DND-41 (cell line): Measurements from ENCODE around the gene INHBC.
"Not testable (repeated sequence)": the region's sequence is repeated elsewhere in the genome, so short reads cannot be mapped to it uniquely, and the experiment has no call there.

ENCODE experiments used
- ATAC-seq: fragments of 200-7000 bp; cut with Tn5 transposase; 3 replicates; pipeline ENCODE4 v1.9.1; 2021; ENCODE audit warnings: low read depth; ENCODE audit not compliant: insufficient read depth
- DNase-seq: peaks from one replicate; pipeline ENCODE4 v3.0.0-alpha.2; 2020
- H2AFZ ChIP-seq: 2 replicates; pipeline ENCODE4 v1.6.0; 2012; ENCODE audit warnings: low read depth, low read length
- H3K27ac ChIP-seq: 2 replicates; pipeline ENCODE4 v1.5.1; 2012; ENCODE audit warnings: low read length, inconsistent platforms
- H3K27me3 ChIP-seq: fragments of 200-600 bp; sonication (generic); 2 replicates; pipeline ENCODE4 v1.6.0; 2012; ENCODE audit warnings: low read length, mild to moderate bottlenecking, inconsistent platforms; ENCODE audit not compliant: insufficient read depth, poor library complexity
- H3K36me3 ChIP-seq: 2 replicates; pipeline ENCODE4 v1.5.1; 2012; ENCODE audit warnings: low read length, inconsistent platforms; ENCODE audit not compliant: insufficient read depth
- H3K4me1 ChIP-seq: 2 replicates; pipeline ENCODE4 v1.5.1; 2012; ENCODE audit warnings: mild to moderate bottlenecking, low read length; ENCODE audit not compliant: insufficient read depth
- H3K4me2 ChIP-seq: 2 replicates; pipeline ENCODE4 v1.6.0; 2012; ENCODE audit warnings: mild to moderate bottlenecking, moderate library complexity, low read length, inconsistent platforms; ENCODE audit not compliant: insufficient read depth
- H3K4me3 ChIP-seq, 2 experiments: fragments of 200-600 bp in 1 of 2; shearing (Covaris generic) in 1 of 2; 2 replicates each; pipeline ENCODE4 v1.5.1; 2012 to 2016; ENCODE audit warnings: inconsistent platforms in 2 of 2, low read length in 2 of 2, mild to moderate bottlenecking in 2 of 2, low read depth in 1 of 2, moderate library complexity in 1 of 2
- H3K79me2 ChIP-seq: 2 replicates; pipeline ENCODE4 v1.6.0; 2012; ENCODE audit warnings: low read length, inconsistent platforms; ENCODE audit not compliant: insufficient read depth
- H3K9ac ChIP-seq: 2 replicates; pipeline ENCODE4 v1.6.0; 2012; ENCODE audit warnings: low read depth, mild to moderate bottlenecking, inconsistent platforms, low read length, moderate library complexity
- H3K9me3 ChIP-seq: 2 replicates; pipeline ENCODE4 v1.5.1; 2012; ENCODE audit warnings: low read length, moderate library complexity, mild to moderate bottlenecking, inconsistent platforms; ENCODE audit not compliant: insufficient read depth, severe bottlenecking
- H4K20me1 ChIP-seq: 2 replicates; pipeline ENCODE4 v1.6.0; 2012; ENCODE audit warnings: low read length; ENCODE audit not compliant: insufficient read depth
- CTCF ChIP-seq: IDR thresholded peaks from 2 replicates; pipeline ENCODE4 v1.5.1; 2012; ENCODE audit warnings: borderline replicate concordance, low read length, moderate library complexity, mild to moderate bottlenecking; ENCODE audit not compliant: poor library complexity, severe bottlenecking; ENCODE audit errors: extremely low read depth
- EZH2 ChIP-seq: IDR thresholded peaks from 3 replicates; pipeline ENCODE4 v1.6.1; 2012; ENCODE audit warnings: borderline replicate concordance, low read depth, mild to moderate bottlenecking, moderate library complexity, low read length, inconsistent platforms; ENCODE audit not compliant: severe bottlenecking

INHBC gene

GRCh38 chr12:57420482-57420881, 14.1 kb upstream of the INHBC start:
- H4K20me1 ChIP-seq = peaks cover 8% of the 10 kb centered on the region; the same call in 1 of the 2 replicates
- H3K9me3 ChIP-seq = no peaks in the 10 kb centered on the region
- no peak for ATAC-seq
- no peak overlapping the region for H3K27ac ChIP-seq
- peaks cover 26% of the 10 kb centered on the region for H3K36me3 ChIP-seq
- H2AFZ ChIP-seq = no peak overlapping the region
- TF ChIP-seq CTCF (no peak), EZH2 (no peak)
- H3K4me2 ChIP-seq = no peak overlapping the region
- H3K79me2 ChIP-seq = peaks cover 74% of the 10 kb centered on the region
- DNase-seq = no peak
- H3K27me3 ChIP-seq = no peaks in the 10 kb centered on the region
- no peak overlapping the region for H3K4me3 ChIP-seq
- H3K4me1 ChIP-seq = no peaks in the 10 kb centered on the region
- no peak overlapping the region for H3K9ac ChIP-seq

DNA sequence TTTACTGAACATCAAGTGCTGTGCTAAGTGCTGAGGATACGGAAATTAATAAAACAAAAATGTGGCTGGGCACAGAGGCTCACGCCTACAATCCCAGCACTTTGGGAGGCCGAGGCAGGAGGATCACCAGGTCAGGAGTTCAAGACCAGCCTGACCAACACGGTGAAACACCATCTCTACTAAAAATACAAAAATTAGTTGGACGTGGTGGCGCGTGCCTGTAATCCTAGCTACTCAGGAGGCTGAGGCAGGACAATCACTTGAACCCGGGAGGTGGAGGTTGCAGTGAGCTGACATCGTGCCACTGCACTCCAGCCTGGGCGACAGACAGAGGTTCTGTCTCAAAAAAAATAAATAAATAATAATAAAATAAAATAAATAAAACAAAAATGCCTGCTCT, 7.6 kb upstream of the INHBC start:
- Histone ChIP-seq H3K79me2 (peaks cover 78% of the 10 kb centered on the region), H3K4me1 (peaks cover 22% of the 10 kb centered on the region), H3K36me3 (peaks cover 20% of the 10 kb centered on the region)
- H2AFZ ChIP-seq, H3K9me3 ChIP-seq, H4K20me1 ChIP-seq, H3K4me3 ChIP-seq, H3K9ac ChIP-seq, DNase-seq, H3K4me2 ChIP-seq, H3K27me3 ChIP-seq, ATAC-seq, H3K27ac ChIP-seq: not testable (repeated sequence)

- H3K4me1 ChIP-seq = peaks cover 27% of the 10 kb centered on the region
- no peak overlapping the region for H2AFZ ChIP-seq
- ATAC-seq (no peak), DNase-seq (no peak)
- peaks cover 9% of the 10 kb centered on the region; the same call in 1 of the 2 replicates for H3K36me3 ChIP-seq
- peak overlapping the region in 1 of 2 experiments; percentile 79; a peak in 2 of 4 replicates for H3K4me3 ChIP-seq
- H3K79me2 ChIP-seq = peaks cover 64% of the 10 kb centered on the region
- no peaks in the 10 kb centered on the region for H4K20me1 ChIP-seq
- H3K4me2 ChIP-seq = peak overlapping the region; percentile 94
- H3K9me3 ChIP-seq = no peaks in the 10 kb centered on the region
- TF ChIP-seq EZH2 (no peak), CTCF (no peak)
- H3K27ac ChIP-seq = no peak overlapping the region
- no peaks in the 10 kb centered on the region for H3K27me3 ChIP-seq
- H3K9ac ChIP-seq = peak overlapping the region; percentile 87
Measured at GRCh38 chr12:57428965-57429364, 5.6 kb upstream of the INHBC start.

DNA sequence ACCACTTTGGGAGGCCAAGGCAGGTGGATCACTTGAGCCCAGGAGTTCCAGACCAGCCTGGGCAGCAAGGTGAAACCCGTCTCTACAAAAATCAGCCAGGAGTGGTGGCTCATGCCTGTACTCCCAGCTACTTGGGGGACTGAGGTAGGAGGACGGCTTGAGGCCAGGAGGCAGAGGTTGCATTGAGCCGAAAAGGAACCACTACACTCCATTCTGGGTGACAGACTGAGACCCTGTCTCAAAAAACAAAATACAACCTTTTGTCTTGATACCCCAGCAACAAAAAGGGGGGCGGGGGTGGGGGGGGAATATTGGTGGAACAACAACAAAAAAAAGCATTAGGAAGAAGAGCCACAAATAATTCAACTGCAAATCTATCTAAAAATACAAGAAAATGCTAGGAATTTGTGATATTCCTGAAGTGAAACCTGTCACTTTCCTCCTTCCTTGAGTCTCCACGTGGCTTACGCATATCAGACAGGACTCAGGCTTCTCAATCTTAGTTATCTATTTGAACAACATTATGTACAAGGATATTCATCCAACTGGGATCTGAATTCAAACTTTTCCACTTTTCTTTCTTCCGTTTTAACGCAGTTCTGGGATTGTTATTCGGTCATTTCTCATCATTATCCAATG, 5.0 kb upstream of the INHBC start:
- Histone ChIP-seq H2AFZ (peak overlapping the region; percentile 75), H4K20me1 (no peaks in the 10 kb centered on the region), H3K9me3 (no peaks in the 10 kb centered on the region), H3K4me3 (peak overlapping the region; percentile 69 to 79), H3K4me2 (peak overlapping the region; percentile 94), H3K27ac (peak overlapping the region; percentile 95), H3K4me1 (peaks cover 27% of the 10 kb centered on the region), H3K79me2 (peaks cover 58% of the 10 kb centered on the region), H3K27me3 (no peaks in the 10 kb centered on the region), H3K36me3 (peaks cover 7% of the 10 kb centered on the region; the same call in 1 of the 2 replicates), H3K9ac (peak overlapping the region; percentile 87)
- no peak for DNase-seq
- no peak for ATAC-seq
- TF ChIP-seq EZH2 (no peak), CTCF (no peak)
